HL-60/S4 treated with retinoic acid at 250 ng/mL for 4 days and 3 days (cell line): Measurements from ENCODE around the gene NAMPT.
"Not testable (repeated sequence)": the region's sequence is repeated elsewhere in the genome, so short reads cannot be mapped to it uniquely, and the experiment has no call there.

Experiments used
- in situ Hi-C: fragments of 300-500 bp; cut with MboI; formaldehyde crosslinking; loops from 2 replicates; pipeline ENCODE4 v1.7.0; 2022; ENCODE audit warnings: low sequenced_read_pairs

NAMPT gene

DNA sequence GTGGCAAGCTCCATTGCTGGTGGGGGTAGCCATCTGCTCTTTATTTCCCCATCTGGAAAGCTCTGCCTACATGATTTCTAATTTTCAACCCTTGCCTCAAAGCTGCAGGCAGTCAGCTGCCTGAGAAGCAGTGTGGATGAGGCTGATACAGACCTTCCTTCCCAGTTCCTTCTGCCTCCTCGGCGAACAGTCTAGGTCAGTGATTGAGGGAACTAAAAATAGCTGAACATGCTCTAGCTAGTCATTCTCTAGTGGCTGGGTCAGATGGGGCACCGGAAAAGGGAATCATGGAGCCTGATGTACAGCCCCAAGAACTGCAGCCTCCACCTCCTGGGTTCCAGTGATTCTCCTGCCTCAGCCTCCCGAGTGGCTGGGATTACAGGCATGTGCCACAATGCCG is 48.7 kb downstream of the NAMPT start:
- in situ Hi-C loops, result no loop called here

DNA sequence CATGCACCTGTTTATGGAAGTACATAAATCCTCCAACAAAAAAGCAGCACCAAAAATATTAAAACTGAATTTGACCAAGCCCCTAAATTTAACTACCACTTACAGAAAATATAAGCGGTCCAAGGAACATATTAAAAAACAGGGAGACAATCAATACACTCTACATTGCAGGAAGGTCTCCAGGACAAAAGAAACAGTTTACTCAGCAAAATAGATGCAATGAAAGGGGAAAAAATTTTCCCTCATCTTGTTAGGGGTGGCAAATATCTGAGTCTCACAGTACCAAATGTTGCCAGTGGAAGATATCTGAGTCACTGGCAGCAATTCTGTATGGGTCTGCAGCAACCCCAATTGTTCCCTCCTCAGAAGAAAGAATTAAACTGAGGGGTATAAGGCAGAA is 50.4 kb downstream of the NAMPT start:
- in situ Hi-C loops, result no loop called here

DNA sequence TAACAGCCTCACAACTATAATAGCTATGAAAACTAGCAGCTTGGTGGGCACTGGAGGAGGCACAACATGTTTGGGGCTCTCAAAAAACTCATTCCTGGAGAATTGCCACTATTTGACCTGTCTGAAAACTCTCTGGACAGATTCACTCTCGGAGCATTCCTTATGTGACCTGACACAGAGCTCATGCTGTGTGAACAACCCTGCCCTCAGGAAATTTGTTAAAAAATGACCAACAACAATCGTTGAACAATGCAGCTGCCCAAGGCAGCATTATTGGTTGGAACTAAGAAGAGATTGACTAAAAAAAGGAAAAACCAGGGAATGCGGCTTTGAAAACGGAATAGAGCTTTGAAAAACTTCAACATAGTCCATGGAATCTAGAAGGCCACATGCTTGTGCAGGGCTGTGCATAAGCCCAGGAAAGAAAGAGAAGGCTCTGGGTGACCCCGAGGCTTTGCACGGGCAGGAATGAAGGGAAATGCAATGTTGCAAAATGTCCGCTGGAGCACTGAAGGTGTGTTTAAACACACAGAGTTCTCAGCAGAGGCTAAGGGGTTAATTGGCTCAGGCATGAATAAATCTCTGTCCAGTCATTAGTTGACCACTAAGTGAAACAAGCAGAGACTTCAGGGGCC is 52.8 kb downstream of the NAMPT start:
- in situ Hi-C loops, result no loop called here

DNA sequence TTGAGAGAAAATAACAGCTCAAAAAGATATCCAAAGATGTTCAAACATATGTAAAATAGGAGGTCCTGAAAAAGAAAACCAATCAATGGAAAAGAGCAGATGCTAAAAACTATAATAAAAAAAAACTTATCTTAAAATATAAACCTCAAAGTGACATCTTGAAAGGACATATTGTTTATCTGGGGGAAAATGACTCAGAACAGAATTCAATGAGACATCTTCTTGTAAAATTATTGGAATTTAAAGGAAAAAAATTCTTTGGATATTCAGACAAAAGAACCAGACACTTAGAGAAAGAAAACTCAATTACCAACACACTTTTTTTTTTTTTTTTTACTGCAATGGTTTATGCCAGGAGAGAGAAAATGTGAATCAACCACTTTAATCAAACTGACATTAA is 58.9 kb downstream of the NAMPT start:
- in situ Hi-C loops, result no loop called here

DNA sequence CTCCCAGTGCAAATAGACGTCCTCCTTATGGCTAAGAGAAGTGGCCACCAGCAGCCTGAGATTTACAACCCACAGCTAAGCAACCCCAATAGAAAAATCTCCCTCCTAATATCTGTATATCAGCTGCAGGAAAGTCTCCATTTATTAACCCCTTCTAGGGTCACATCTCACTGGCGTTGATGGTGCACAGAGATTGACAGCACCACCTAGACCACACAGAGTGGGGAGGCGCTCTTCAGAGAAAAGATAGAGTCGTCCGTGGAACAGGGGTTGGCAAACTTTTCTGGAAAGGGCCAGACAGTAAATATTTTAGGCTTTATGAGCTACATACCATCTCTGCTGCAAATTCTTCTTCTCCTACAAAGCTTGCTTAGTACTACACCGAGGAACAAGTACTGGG is 60.0 kb downstream of the NAMPT start:
- in situ Hi-C loops, result no loop called here

DNA sequence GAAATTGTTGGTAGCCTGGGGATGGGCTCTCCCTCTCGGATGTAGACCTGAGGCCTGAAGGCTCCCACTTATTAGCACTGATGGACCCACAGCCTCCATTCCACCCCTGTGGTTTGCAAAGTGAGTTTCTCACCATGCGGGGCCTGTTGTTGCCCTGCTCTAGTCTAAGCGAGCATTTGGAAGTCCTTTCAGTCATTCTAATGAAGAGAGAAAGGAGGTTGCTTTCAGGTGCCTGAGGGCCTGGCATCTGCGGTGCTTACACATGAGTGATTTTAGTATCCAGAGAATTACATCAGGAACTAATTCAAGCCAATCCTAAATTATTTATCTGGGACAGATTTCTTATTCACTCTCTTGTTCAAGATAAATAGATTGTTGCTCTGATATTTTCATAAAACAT is 61.6 kb downstream of the NAMPT start:
- in situ Hi-C loops, result no loop called here

DNA sequence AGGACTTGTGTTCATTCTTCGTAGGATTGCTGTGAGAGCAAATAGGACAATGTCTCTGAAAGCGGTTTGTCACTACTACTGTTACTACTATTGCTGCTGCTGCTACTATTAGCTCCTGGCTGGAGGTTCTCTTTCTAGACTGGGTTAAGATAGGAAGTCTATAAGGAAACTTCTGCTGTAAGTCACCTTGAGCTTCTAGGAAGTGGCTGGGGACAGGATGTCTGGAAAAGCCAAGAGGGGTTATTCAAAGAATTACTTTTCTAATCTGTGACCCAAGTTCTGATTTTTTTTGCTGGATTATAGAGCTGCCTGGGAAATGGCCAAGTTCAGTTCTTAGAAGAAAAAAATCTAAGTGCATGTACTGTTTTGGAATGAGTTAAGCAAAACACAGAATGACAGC is 62.2 kb downstream of the NAMPT start:
- in situ Hi-C loops, result no loop called here

DNA sequence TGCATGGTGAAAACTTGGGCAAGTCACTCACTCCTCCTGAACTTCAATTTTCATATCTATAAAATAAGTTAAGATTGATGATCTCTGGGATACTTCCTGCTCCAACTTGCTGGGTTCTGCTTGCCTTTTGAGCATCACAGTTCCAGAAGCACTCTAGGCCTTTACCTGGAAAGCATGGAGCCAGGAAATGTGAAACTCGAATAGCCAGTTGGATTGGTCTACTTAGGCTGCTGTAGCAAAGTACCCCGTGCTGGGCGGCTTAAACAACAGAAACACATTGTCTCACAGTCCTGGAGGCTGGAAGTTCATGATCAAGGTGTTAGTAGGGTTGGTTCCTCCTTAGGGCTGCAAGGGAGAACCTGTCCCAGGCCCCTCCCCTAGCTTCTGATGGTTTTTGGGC is 64.5 kb downstream of the NAMPT start:
- in situ Hi-C loops, result no loop called here

DNA sequence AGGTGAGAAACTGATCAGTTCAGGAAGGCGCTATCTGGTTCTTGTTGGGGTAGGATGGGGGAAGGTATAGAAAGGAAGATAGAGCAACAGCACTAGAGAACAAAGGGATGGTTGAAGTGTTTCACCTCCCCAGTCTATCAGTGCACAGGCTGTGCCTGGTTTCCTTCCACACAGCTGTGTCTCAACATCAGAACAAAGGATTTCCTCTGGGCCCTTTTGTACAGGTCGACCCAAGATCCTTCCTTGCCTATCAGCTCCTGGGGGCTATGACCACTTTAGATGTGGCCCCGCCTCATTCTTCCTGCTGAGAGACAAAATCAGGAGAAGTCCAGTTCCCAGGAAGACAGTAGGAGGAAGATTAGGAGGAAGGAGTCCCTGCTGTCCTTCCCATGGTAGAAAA is 65.6 kb downstream of the NAMPT start:
- in situ Hi-C loops, result no loop called here

DNA sequence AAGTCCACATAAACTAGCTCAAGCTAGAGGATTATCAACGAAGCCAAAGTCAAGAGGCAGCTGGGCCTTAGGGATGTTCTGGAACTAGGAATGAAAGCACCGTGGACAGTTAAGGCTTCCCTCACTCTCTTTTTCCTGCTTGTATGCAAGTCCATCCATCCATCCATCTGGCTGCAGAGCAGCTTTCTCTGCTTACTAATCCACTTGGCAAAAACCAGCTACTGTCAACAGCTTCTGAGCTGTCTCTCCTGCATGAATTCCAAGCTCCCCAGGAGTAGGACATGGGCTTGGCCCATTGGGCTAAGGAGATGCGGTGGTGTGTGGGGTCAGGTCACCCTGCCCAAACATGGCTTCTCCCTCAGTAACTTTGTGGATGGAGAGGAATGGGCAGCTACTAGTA is 66.2 kb downstream of the NAMPT start:
- in situ Hi-C loops, result no loop called here

DNA sequence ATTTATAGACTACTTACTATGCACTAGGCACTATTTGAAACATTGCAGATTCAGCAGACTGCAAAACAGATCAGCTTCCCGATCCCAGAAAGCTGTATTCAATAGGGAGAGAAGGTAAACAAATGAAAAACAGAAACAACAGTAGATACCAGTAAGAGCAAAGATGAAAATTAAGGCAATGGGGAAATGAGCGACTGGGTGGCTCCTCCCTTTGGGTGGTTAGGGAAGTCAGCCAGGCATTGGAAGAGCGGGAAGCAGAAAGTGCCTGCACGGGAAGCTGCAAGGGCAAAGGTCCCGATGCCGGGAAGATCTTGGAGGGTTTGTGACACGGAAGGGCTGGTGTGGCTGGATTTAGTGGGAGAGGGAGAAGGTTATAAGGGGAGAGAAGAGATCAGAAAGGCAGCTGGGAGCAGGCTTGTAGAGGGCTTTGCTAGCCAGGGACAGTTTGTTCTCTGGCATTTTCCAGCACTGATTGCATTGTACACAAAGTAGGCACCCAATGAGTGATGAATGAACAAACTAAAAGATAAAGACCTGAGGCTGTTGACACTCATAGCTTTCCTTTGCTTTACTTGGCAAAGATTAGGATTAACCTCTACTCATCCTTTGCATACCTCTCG is 67.8 kb downstream of the NAMPT start:
- in situ Hi-C loops, result no loop called here

DNA sequence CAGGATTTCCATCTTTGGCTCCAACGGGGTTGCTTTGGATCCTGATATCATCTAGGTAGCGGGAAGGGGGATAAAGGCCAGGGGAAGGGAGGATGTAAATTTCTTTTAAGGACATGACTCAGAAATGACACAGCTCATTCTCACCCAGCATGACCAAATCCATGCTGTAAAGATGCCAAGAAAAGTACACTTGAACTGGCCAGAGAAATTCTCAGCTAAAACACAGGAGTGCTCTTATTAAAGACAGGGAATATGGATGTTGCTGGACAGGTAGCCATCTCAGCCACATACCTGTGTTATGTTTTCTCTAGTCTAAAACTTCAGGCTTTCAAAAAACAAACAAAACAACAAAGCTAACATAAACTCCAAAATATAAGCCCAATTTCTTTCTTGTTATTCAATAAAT is 68.3 kb downstream of the NAMPT start:
- in situ Hi-C loops, result no loop called here

DNA sequence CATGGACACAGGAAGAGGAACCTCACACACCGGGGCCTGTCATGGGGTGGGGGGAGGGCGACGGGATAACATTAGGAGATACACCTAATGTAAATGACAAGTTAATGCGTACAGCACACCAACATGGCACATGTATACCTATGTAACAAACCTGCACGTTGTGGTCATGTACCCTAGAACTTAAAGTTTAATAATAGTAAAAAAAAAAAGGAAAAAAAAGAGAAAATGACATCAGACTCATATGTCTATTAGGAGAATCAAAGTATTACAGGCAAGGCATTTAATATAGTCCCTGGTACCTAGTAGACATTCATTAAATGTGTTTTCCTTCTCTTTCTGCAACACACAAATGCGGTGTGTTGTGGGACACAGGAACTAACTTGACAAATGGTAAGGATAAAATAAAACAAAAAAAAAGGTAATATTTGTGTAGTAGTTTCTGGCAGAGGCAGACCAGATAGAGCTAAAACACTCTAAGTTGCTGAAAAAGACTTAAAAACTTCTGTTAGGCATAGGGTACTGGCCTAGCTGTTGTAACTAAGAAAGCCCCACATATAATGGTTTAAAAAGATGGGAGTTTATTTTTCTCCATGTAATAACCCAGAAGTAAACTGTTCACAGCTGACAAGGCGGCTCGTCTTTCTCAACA is 68.8 kb downstream of the NAMPT start:
- in situ Hi-C loops, result no loop called here

DNA sequence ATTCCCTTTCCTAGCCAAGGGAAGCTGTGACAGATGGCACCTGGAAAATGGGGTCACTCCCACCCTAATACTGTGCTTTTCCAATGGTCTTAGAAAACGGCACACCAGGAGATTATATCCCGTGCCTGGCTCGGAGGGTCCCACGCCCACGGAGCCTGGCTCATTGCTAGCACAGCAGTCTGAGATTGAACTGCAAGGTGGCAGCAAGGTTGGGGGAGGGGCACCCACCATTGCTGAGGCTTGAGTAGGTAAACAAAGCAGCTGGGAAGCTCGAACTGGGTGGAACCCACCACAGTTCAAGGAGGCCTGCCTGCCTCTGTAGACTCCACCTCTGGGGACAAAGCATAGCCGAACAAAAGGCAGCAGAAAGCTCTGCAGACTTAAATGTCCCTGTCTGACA is 75.8 kb downstream of the NAMPT start:
- in situ Hi-C loops, result not testable (repeated sequence)

DNA sequence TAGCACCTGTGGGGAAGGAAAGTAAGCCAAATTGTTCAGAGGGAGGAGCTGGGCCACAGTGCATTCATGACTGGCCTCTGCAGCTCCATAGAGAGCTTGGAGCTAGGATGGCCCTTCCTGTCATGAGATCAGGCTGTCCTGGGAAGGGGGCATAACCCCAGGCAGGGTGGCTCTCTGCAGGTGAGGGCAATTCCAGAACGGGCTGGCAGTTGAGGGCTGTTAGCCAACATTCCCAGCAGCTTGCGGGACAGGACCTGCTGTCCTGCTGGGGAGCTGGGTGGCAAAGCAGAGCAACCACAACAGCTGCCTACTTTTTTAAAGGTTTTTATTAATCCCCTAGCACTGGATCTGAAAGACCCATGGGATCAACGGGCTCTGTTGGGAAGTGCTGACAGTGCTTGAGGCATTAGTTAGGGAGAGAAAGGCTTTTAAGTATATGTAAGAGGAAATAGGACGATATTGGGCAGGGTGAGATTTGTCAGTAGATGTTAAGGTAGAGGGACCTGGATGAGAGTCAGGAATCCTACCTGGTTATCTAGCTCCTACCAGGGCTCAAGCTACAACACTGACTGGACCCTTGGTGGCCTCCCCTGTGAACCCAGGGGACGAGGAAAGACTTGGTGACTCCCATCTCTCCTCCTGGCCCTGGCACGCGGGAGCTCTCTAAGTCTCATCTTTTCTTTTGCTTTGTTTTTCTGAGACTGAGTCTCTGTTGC is 77.8 kb downstream of the NAMPT start:
- in situ Hi-C loops, result no loop called here

DNA sequence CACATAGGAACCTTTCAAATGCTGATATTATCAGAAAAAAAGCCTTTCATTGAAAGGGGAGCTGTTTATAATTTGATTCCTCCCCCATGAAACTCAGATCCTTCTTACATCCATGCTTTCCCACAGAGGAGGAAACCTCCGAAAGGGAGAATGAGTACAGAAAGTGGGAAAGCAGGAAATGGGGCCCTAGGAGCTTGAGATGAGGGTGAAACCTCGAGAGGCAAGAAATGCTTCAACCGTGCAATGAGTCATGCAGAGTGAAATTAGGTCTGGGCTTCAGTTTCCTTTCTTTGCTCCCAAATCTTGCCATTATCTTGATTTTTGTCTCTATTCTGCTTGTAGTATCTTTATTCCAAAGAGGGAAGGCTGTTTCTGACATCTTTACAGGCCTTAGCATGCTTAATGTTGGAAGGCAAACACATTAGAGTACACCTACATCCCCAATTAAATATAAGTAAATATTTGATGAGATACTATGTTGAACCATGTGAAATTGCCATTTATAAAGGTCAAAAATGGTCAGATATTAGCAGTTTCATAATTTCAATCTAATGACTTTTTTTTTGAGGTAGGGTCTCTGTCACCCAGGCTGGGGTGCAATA is 79.1 kb downstream of the NAMPT start:
- in situ Hi-C loops, result no loop called here

DNA sequence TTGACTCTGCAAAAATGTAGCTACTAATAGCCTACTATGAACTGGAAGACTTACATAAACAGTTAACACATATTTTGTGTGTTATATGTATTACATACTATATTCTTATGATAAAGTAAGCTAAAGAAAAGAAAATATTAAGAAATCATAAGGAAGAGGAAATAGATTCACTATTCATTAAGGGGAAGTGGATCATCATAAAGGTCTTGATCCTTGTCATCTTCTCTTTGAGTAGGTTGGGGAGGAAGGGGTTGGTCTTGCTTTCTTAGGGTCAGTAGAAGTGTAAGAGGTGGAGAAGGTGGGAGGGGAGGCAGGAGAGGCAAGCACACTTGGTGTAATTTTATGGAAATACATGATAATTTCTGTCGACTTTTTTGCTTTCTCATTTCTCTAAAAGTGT is 81.3 kb downstream of the NAMPT start:
- in situ Hi-C loops, result no loop called here

DNA sequence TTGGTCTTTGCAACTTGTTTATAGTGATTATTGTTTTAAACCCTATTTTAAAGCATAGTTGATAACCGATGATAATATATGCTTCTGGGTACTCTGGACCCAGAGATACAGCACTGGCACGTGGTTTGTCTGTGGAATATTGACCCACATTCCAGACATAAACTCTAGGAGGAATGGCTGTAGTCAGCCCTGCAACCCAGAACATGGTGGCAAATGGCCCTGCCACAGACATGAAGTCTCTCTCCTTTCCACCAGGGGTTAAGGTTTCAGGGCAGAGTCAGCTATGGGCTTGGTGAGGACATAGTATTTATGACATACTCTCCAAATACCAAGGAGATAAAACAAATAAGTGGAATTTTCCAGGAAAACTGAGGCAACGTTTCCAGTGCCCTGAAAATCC is 83.6 kb downstream of the NAMPT start:
- in situ Hi-C loops, result no loop called here

DNA sequence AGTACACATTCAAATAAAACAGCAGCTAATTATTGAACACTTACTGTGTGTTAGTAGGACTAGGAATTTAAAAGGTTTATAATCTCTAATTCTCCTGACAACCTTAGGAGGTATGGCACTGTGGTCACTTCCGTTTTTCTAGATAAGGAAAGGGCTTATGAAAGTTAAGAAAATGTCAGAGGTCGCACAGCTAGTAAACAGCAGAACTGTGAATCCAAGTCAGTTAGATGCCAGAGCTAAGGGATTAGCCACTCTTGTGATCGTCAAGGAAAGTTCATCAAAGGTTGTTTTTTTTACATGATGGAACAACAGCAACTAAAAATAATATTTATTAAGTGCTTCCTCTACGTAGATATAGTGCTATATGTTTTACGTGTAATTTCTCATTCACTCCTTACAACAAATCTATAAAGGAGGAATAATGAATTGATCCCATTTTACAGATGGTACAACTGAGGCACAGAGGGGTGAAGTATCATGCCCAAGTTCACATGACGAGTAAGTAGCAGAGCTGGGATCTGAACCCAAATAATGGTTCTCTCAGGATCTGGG is 84.9 kb downstream of the NAMPT start:
- in situ Hi-C loops, result no loop called here

DNA sequence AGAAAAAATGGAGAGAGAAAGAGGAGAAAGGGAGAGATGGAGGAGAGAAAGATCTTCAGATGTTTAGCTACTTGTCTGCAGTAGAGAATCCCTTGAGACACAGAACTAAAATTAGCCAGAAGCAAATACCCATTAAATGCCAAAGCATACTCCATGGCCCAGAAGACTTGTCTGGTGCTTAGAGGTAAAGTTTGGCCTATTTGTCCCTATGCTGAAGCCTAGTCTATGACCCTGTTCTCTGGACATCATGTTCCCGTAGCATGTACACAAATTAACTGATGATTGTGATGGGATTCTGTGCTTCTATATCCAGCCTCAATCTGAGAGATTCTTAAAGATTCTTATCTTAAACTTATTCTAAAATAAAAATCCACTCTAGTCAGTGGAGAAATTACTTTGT is 85.8 kb downstream of the NAMPT start:
- in situ Hi-C loops, result no loop called here
